Retina (tissue), 1 donor: Measurements from ENCODE around the gene LCOR.
"Not testable (repeated sequence)": the region's sequence is repeated elsewhere in the genome, so short reads cannot be mapped to it uniquely, and the experiment has no call there.

Experiments used
- DNase-seq: peaks from one replicate; pipeline ENCODE4 v3.0.0-alpha.2; 2016

The LCOR gene

DNA sequence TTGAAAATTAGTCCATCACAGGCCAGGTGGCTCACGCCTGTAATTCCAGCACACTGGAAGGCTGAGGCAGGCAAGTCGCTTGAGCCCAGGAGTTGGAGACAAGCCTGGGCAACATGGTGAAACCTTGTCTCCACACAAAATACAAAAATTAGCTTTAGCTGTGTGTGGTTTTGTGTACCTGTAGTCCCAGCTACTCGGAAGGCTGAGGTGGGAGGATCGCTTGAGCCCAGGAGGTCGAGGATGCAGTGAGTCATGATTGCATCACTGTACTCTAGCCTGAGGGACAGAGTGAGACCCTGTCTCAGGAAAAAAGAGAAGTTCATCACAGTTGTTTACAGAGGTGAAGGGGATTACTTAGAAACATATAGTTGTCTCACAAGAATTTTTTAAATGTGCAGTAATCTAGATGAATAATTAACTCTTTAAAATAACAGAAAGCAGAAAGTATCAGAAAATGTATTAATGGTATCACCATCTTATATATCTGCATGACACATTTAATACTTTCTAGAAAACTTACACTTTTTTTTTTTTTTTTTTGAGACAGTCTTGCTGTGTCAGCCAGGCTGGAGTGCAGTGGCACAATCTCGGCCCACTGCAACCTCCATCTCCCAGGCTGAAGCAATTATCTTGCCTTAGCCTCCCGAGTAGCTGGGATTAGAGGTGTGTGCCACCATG lies 8.9 kb downstream of the LCOR start:
- DNase-seq = no peak

DNA sequence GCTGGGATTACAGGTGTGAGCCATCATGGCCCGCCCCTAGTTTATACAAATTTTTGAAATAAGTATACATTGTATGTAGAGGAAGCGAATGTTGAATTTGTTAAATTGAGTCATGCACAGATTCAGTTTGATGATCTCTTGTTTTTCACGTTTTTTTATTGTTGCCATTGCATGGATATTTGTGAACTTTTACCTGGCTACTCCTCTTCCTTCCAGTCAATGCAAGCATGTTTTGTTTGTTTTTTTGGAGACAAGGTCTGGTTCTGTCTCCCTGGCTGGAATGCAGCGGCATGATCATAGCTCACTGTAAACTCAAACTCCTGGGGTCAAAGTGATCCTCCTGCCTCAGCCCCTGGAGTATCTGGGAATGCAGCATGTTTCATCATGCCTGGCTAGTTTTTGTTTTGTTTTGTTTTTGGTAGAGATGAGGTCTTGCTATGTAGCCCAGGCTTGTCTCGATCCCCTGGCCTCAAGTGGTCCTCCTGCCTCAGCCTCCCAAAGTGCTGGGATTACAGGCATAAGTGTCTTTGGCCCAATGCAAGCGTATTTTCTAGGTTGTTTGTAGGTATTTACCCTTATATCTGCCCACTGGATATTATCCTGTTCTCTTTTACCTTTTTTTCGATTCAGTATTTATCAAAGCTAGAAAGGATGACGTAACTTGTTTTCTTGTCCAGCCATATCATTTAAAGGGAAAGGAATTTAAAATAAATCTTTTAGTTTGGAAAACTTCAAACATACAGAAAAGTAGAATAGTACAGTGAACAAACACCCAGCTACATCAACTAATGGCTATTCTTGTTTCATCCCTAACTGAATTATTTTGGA lies 11.0 kb downstream of the LCOR start:
- no peak for DNase-seq

DNA sequence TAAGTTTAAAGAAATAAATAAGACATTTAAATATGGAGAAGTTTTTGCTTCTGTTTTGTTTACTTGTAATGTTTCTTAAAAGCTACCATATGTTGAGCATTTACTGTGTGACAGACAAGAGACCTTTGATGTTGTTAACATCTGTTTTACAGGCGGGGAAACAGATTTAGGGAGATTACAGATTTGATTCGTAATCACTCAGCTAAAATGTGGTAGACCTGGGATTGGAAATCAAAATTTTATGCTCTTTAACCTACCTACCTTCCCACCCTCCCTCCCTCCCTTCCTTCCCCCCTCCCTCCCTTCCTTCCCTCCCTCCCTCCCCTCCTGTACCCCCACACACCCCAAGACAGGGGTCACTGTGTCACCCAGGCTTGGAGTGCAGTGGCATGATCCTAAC lies 11.7 kb downstream of the LCOR start:
- DNase-seq = no peak

DNA sequence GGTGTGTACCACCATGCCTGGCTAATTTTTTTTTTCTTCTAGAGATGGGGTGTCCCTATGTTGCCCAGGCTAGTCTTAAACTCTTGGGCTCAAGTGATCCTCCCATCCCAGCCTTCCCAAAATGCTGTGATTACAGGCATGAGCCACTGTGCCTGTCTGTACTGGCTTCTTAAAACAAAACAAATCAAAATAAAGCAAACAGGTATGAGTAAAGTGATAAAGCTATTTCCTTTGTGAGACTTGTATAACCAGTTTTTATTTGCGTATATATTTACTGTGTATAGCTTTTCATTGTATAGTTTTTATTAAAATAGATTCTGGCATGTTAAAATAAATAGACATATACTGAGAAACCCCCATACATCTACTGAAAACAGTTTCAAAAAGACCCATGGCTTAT lies 14.3 kb downstream of the LCOR start:
- no peak for DNase-seq

DNA sequence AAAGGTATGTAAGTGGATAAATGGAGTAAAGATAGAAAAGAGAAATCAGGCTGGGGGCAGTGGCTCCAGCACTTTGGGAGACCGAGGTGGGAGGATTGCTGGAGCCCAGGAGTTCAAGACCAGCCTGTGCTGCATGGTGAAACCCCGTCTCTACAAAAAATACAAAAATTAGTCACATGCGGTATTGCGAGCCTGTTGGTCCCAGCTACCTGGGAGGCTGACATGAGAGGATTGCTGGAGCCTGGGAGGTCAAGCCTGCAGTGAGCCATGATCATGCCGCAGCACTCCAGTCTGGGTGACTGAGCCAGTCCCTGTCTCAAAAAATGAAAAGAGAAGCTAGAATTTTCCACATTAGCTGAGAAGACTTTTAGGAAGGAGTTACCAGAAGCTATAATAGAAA lies 14.8 kb downstream of the LCOR start:
- no peak for DNase-seq

DNA sequence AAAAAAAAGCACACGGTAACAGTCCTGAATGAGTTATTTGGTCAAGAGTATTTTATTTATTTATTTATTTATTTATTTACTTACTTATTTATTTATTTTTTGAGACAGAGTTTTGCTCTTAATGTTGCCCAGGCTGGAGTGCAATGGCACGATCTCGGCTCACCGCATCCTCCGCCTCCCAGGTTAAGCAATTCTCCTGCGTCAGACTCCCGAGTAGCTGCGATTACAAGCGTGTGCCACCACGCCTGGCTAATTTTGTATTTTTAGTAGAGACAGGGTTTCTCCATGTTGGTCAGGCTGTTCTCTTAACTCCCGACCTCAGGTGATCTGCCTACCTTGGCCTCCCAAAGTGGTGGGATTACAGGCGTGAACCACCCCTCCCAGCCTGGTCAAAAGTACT lies 15.3 kb downstream of the LCOR start:
- not testable (repeated sequence) for DNase-seq

DNA sequence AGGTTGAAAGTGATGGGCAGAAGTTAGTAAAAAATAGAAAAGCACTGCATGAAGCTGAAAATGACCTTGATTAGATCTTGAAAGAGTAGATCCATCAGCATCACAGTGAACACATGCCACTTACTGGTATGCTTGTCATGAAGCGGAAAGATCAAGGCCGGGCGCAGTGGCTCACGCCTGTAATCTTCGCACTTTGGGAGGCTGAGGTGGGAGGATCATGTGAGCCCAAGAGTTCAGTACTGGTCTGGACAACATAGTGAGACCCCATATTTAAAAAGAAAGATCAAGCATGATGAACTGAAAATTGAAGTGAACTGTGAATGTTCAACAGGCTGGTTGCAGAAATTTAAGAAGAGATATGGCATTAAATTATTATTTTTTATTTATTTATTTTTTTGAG lies 18.0 kb downstream of the LCOR start:
- DNase-seq = no peak

DNA sequence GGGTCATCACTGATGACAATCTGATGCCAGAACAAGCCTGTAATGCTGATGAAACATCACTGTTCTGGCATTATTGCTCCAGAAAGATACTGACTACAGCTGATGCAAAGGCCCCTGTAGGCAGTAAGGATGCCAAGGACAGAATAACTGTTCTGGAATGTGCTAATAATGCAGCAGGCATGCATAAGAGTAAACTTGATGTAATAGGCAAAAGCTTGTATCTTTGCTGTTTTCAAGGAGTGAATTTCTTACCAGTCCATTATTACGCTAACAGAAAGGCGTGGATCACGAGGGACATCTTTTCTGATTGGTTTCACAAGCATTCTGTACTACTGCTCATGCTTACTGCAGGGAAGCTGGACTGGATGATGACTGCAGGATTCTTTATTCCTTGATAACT lies 18.7 kb downstream of the LCOR start:
- no peak for DNase-seq

DNA sequence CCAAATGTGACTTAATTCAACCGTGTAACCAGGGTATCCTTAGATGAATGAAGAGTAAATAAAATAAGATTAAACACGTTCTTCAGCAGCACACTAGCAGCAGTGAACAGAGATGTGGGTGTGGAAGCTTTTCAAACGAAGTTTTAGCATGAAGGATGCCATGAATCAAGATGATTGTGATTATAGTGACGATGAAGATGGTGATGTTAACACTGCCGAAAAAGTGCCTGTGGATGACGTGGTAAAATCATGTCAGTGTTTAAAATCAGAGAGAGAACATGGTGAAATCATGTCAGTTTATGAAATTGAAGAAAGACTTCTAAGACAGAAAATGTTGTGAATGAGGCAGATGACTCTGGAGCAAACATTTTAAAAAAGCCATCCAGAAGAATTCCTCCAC lies 19.2 kb downstream of the LCOR start:
- no peak for DNase-seq

DNA sequence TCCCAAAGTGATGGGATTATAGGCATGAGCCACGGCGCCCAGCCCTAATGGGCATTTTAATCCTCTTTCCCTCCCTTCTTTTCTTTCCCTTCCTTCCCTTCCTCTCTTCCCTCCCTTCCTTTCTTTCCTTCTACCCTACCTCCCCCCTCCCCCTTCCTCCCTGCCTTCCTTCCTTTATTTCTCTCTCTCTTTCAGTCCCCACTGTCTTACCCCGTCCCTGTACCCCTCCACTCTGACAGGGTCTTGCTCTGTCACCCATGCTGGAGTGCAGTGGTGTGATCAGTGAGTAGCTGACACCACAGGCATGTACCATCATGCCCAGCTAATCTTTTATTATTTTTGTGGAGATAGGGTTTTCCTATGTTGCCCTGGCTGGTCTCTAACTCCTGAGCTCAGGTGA lies 24.2 kb downstream of the LCOR start:
- no peak for DNase-seq

DNA sequence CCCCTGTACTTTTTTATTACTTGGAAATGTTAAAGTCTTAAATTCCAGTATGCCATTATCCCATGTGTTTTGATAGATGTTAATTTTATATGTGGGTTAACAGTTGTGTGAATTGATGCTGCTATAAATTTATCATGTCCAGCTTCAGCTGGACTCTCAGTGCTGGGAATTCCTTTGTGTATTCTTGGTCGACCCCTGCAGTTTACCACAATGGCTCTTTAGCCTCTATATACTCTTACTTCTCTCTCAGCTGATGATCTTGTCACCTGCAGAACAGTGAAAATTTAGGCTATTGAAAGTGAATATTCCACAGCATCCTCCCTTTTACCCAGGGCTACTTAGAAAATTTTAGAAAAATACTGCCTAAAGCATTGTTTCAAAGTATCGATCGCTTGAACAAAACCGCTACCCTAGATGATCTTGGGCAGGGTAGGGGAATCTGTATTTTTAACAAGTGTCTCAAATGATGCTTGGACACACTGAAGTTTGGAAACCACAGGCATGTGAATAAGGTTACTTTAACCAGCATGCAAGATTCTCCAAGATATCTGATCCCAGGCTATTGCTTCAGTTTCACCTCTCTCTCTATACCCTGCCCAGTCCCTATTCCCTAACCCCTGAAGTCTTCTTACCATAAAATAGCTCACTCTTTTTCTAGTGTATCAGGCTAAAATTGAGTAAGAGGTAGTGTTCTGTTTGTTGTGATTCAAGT lies 25.4 kb downstream of the LCOR start:
- no peak for DNase-seq

DNA sequence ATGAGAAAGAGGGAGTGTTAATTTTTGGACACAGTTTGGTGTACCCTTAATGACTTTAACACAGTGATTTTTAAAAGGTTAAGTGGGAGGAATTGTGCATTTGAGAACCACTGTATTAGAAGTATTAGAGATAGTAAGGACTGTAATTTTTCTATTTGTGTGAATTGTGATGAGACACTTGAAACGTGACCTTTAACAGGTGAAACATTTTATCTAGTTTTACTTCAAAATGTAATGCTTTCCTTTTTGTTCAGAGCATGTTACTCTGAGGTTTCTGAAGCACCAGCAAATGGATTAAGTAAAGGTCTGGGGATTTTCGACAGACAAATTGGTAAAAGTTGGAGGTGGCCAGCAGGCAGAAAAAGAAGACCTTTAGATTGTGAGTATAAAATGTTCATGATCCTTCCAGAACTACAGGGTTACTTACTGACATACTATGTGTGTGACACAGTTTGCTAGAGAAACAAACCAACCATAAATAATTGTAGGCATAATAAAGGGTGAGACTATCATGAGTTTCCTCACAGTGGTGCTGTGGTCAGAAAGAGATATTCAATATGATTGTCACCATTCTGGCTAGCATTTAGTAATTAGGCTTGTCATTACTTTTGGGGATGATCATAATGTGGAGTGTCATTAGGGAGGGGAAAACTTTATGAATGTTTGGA lies 26.1 kb downstream of the LCOR start:
- DNase-seq = no peak

DNA sequence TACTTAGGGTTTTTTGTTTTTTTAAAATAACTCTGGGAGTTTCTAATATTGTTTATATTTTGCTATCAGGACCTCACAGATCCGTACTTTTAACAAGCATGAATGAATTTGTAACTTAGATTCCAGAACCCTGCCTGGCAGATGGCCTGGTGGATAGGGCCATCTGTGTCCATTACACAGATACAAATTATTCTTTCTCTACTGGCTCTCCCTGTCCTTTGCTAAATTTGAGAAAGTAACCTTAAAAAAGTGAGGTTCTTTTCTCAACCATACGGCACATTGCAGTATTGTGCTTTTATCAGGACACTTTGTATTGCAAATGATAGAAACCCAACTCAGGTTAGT lies 26.6 kb downstream of the LCOR start:
- DNase-seq = no peak

DNA sequence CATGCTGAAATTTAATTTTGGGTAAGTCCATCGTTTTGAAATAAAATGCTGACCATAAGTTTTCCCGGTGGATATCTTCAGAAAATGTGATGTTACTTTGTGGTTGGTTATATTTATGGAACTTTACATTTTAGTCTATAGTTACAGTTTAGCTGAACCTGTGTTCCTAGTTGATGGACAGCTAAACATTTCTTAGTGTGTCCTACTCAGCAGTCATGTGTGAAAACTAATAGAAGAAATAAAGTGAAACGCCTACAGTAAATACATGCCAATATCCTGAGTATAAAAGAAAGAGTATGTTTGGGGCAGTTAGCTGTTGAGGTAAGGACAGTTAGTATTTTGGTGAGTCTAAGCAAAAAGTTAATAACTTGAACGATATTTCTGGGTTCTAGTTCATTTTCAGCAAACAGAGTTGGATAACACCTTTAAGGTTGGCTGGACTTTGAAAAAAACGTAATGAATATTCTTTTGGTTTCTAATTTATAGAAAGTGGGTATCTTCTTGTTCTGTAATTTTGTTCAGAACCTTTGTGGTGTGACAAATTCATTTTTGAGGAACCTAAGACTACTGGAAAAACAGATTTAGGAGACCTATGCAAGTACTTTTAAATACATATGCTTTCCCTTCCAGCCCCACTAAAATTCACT lies 28.7 kb downstream of the LCOR start:
- DNase-seq = no peak

DNA sequence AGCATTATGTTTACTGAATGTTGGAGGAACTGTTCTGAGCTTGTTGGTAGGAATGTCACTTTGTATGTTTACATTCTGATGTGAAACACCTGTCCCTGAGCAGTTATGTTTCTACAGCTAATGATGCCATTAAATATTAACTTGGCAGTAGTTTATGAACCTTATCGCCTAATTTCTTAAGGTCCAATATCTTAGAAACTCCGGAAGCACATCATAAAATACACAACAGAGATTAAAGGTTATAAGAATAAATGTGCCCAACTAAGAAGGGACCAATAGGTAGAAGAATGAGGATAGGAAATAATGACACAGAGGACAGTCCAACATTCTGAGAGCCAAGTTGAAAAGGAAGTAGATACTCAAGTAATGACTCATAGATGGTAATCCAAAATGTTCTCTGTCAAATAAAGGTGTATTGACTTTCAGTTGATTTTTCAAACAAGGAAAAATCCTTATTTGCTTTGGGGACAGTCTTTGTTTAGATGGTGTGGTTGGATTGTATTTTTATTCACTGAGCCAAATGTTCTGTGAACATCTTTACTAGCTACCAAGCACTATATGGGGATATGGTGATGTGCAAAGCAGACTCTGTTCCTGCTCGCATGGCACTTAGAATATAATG lies 31.9 kb downstream of the LCOR start:
- DNase-seq = no peak

DNA sequence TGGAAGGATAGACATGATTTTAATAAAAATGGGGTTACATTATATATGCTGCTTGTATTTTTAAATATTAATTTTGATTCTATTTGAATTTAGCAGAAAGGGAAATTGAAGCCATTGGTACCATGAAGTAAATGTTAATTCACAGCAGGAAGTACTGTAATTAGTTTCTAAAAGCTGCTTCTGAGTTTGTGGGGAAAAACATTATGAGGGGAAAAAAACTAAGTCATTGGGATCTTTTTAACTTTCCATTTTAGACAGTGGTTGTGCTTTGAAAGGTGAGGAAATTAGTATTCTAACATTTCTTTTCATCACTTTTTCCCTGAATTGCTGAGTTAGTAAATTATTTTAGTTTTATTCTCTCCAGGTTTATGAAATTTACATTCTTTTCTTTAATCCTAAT lies 41.0 kb downstream of the LCOR start:
- DNase-seq = no peak

DNA sequence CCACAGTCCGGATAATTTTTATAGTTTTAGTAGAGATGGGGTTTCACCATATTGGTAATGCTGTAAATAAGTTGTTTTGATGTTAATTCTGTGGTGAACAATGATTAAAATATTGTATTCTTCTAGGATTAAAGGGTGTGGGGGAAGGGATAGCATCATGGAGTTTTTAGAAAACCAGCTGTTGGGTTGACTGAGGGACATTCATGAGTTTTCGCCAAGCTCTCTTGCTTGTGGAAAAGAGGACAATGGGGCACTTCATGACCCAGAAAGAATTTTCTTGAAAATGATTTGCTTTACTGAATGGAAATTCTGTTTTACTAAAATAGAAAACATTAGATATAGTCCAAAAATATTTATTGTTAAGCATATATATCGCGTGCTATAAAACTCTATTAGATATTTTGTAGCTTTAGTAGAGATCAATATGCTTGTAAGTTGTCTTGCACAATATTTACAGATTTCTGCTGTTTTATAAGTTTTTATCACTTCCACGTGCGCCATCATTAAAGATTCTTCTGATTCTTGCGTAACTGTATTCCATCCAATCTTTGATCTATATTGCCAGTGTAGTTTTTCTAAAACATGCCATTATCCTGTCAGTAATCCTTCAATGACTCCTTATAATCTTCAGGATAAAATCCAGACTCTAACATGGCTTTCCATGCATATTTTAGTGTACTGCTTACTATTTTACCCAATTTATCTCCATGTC lies 41.8 kb downstream of the LCOR start:
- DNase-seq = no peak

DNA sequence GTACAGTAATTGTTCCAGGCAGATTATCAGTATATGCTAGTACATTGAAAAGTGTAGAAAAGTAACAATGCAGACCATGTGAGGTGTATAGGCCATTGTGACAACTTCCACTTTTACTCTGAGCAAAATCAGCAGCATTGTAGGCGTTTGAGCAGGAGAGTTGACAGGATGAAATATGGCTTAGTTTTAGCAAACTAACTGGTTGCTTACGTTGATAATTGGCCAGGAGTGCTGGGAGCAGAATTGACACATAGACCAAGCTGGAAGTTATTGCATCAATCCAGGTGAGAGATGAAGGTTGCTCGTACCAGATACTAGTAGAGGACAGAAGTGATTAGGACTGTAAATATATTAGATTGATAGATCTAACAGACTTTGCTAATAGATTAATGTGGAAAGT lies 46.0 kb downstream of the LCOR start:
- DNase-seq = no peak

DNA sequence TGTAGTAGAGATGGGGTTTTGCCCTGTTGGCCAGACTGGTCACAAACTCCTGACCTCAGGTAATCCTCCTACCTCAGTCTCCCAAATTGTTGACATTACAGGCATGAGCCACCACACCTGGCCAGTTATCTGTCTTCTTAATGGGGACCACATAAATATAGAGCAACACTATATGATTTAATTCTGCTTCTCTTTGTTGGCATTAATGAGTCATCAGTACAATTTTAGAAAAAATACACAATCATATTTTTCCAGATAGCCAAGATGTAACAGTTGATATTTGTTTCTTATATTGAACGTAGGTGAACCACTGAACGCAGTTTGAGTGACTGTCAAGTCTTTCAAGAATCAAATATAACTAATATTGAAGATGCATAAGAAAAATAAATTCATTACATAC lies 48.5 kb downstream of the LCOR start:
- no peak for DNase-seq

DNA sequence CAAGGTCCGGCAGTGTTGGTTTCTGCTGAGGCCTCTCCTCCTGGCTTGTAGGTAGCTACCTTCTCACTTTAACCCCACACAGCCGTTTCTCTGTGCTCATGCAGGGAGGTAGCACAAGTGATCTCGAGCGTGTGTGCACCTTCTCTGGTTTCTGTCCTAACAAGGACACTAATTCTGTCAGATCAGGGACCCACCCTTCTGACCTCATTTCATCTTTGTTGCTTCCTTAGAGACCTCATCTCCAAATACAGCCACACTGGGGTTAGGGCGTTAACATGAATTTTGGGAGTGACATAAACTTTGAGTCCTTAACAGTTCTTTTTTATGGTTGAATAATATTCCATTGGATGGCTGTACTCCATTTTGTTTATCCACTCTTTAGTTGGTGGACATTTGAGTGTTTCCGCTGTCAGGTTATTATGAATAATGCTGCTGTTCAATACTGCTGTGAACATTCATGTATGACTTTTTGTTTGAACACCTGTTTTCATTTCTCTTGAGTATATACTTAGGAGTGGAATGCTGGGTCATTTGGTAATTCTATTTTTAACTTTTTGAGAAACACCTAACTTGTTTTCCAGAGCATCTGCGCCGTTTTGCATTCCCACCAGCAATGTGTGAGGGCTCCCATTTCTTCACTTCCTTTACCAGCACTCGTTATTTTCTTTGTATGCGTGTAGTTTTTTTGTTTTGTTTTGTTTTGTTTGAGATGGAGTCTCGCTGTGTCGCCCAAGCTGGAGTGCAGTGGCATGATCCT lies 57.5 kb downstream of the LCOR start:
- no peak for DNase-seq

DNA sequence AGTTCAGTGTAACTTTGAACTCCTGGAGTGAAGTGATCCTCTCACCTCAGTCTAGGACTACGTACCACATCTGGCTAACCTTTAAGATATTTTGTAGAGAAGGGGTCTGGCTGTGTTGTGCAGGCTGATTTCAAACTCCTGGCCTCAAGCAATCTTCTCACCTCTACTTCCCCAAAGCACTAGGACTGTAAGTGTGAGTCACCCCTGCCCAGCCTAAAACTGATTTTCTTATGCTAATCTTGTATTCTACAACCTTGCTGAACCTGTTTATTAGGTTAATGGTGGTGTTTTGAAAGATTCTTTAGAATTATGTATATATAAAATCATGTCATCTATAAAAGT lies 58.0 kb downstream of the LCOR start:
- no peak for DNase-seq
